Erythroblast (primary cell): ENCODE data around the gene TNFRSF25.

Experiments used
- GATA1 ChIP-seq: IDR thresholded peaks from 2 replicates; pipeline ENCODE4 v1.6.1; 2011; ENCODE audit warnings: low read depth, mild to moderate bottlenecking, control low read depth, low read length, moderate library complexity
- POLR2A ChIP-seq: IDR thresholded peaks from 2 replicates; pipeline ENCODE4 v1.6.1; 2011; ENCODE audit warnings: mild to moderate bottlenecking, low read length

DNA sequence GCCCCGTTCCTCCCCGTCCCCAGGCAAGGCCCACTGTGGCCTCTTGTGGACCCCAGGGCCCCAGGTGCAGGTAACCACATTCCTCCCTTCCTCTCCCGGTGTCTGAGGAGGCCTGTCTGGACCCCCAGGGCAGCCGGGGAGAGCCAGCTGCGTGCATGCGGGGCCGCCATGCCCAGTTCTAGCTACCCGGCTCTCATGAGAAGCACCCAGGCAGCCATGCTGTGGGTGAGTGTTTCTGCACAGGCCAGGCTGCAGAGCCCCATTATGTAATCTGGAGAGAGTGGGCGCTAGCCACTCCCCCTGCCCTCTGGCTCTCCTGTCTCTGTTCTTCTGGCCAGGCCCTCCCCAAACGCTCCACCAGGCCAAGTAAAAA lies 43.9 kb upstream of the TNFRSF25 start:
- no peak for TF ChIP-seq POLR2A
- TF ChIP-seq GATA1: no peak
